Measurements from ENCODE around the gene ADAT1. TPM values are rescaled to one million over a fixed set of nuclear protein-coding genes. Genes with fewer than 3 reads are reported as not detected.
A peak's percentile ranks its signal among the peaks of the same experiment; 100 is the strongest.

ADAT1 gene
- total and polyA plus RNA-seq, 2 of the 13 experiments (the other 11 are each of a cell fraction or from before 2014, with no cell fraction given), result 18.4 to 40.8 TPM

DNA sequence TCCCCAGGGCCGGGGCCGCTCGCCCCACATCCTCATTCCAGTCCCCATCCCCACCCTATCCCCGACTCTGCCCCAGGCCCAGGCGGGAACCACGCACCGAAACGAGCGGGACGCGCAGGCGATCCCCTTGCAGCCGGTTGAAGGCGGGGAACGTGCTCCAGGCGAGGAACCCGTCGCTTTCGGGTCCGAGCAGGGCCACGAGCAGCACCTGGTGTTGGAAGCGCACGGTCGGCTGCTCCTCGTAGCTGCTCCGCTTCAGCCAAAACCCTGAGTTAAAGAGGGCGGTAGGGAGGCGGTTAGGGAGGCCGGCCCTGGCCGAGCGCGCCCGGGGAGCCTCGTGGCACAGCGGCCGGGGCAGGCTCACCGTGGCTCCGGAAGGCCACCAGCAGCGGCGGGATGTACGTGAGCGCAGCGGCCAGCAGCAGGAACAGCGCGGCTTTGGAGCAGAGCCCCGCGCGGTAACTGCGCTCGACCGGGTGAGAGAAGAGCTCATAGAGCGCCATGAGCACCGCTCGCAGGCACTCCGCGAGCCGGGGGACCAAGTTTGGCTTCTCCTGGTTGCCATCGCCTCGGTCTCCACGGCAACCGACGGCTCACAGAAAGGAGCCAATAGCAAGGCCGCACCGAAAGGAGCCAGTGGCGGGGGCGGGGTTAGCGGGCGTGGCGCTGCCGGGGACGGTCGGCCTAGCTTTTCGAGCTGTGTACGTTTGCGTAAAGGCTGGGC lies 67.2 kb downstream of the ADAT1 start, which contains the start of gene TMEM231 (continued):
- TF ChIP-seq KIAA2018 (CRISPR knock-in tag; IDR thresholded peaks at IDR 0.05; ENCODE audit: borderline replicate concordance) (peak; percentile 80; the same call in 1 of the 2 replicates), KLF9 (CRISPR knock-in tag; IDR thresholded peaks at IDR 0.05; ENCODE audit: low read depth) (no peak), MAFG (CRISPR knock-in tag; IDR thresholded peaks at IDR 0.05) (0 out of 2 replicates have a peak, but pooled peaks have one; percentile 39), TGIF2 (CRISPR knock-in tag; IDR thresholded peaks at IDR 0.05) (peak; percentile 40; the same call in 1 of the 2 replicates), ATAD3A (CRISPR knock-in tag; IDR thresholded peaks at IDR 0.05) (no peak; the same call in 1 of the 2 replicates), ATF1 (CRISPR knock-in tag; IDR thresholded peaks at IDR 0.05) (no peak), ZNF510 (CRISPR knock-in tag; IDR thresholded peaks at IDR 0.05; ENCODE audit: low read depth) (no peak), FOXA1 (IDR thresholded peaks at IDR 0.05) (no peak), FOXA1 (CRISPR knock-in tag; IDR thresholded peaks at IDR 0.05) (no peak), MAZ (IDR thresholded peaks at IDR 0.05; ENCODE audit: borderline replicate concordance, low read depth, low read length) (0 out of 2 replicates have a peak, but pooled peaks have one; percentile 40), MAZ (CRISPR knock-in tag; IDR thresholded peaks at IDR 0.05; ENCODE audit: low read depth) (peak; percentile 44), ZNF468 (CRISPR knock-in tag; IDR thresholded peaks at IDR 0.05) (0 out of 2 replicates have a peak, but pooled peaks have one; percentile 43)
- TF ChIP-seq, protein P1, sequence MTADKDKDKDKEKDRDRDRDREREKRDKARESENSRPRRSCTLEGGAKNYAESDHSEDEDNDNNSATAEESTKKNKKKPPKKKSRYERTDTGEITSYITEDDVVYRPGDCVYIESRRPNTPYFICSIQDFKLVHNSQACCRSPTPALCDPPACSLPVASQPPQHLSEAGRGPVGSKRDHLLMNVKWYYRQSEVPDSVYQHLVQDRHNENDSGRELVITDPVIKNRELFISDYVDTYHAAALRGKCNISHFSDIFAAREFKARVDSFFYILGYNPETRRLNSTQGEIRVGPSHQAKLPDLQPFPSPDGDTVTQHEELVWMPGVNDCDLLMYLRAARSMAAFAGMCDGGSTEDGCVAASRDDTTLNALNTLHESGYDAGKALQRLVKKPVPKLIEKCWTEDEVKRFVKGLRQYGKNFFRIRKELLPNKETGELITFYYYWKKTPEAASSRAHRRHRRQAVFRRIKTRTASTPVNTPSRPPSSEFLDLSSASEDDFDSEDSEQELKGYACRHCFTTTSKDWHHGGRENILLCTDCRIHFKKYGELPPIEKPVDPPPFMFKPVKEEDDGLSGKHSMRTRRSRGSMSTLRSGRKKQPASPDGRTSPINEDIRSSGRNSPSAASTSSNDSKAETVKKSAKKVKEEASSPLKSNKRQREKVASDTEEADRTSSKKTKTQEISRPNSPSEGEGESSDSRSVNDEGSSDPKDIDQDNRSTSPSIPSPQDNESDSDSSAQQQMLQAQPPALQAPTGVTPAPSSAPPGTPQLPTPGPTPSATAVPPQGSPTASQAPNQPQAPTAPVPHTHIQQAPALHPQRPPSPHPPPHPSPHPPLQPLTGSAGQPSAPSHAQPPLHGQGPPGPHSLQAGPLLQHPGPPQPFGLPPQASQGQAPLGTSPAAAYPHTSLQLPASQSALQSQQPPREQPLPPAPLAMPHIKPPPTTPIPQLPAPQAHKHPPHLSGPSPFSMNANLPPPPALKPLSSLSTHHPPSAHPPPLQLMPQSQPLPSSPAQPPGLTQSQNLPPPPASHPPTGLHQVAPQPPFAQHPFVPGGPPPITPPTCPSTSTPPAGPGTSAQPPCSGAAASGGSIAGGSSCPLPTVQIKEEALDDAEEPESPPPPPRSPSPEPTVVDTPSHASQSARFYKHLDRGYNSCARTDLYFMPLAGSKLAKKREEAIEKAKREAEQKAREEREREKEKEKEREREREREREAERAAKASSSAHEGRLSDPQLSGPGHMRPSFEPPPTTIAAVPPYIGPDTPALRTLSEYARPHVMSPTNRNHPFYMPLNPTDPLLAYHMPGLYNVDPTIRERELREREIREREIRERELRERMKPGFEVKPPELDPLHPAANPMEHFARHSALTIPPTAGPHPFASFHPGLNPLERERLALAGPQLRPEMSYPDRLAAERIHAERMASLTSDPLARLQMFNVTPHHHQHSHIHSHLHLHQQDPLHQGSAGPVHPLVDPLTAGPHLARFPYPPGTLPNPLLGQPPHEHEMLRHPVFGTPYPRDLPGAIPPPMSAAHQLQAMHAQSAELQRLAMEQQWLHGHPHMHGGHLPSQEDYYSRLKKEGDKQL (CRISPR knock-in tag; IDR thresholded peaks at IDR 0.05; ENCODE audit: low read depth), result no peak
- TF ChIP-seq, protein P2, sequence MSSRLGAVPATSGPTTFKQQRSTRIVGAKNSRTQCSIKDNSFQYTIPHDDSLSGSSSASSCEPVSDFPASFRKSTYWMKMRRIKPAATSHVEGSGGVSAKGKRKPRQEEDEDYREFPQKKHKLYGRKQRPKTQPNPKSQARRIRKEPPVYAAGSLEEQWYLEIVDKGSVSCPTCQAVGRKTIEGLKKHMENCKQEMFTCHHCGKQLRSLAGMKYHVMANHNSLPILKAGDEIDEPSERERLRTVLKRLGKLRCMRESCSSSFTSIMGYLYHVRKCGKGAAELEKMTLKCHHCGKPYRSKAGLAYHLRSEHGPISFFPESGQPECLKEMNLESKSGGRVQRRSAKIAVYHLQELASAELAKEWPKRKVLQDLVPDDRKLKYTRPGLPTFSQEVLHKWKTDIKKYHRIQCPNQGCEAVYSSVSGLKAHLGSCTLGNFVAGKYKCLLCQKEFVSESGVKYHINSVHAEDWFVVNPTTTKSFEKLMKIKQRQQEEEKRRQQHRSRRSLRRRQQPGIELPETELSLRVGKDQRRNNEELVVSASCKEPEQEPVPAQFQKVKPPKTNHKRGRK (CRISPR knock-in tag; IDR thresholded peaks at IDR 0.05), result peak; percentile 86; the same call in 1 of the 2 replicates
